ENCODE measurements around the gene CCN5.

GRCh38 chr20:44723798-44724362, 8.7 kb downstream of the CCN5 start:
- no peak for TF ChIP-seq E2F4 (CRISPR knock-in tag; IDR thresholded peaks at IDR 0.05; ENCODE audit: borderline replicate concordance, low read depth)
- no peak for TF ChIP-seq ESRRA (CRISPR knock-in tag; IDR thresholded peaks at IDR 0.05; ENCODE audit: borderline replicate concordance)
